PFSK-1 (cell line): ENCODE data around the gene SLC17A8.

Source experiments
- FOXP2 ChIP-seq: optimal IDR thresholded peaks from 2 replicates; pipeline ENCODE3; 2011; ENCODE audit warnings: borderline replicate concordance, control low read depth, inconsistent platforms; ENCODE audit not compliant: insufficient read depth; ENCODE audit errors: extremely low read length, extremely low read depth
- POLR2AphosphoS5 ChIP-seq: IDR thresholded peaks from 2 replicates; pipeline ENCODE4 v1.6.1; 2012; ENCODE audit warnings: low read depth, mild to moderate bottlenecking, control low read depth, low read length, moderate library complexity
- SIN3A ChIP-seq: IDR thresholded peaks from 2 replicates; pipeline ENCODE4 v1.6.1; 2012; ENCODE audit warnings: mild to moderate bottlenecking, low read length, moderate library complexity, borderline replicate concordance; ENCODE audit not compliant: insufficient read depth
- TAF1 ChIP-seq: IDR thresholded peaks from 2 replicates; pipeline ENCODE4 v1.6.1; 2012; ENCODE audit warnings: low read length, control low read depth, borderline replicate concordance; ENCODE audit not compliant: insufficient read depth
- TF ChIP-seq, protein P1 (sequence below), 2 experiments: IDR thresholded peaks; 2 replicates each; pipeline versions ENCODE4 v1.6.1 to v1.8.0; 2011 to 2012; ENCODE audit warnings: low read depth in 2 of 2, low read length in 2 of 2, control low read depth in 1 of 2, inconsistent platforms in 1 of 2, mild to moderate bottlenecking in 1 of 2, moderate library complexity in 1 of 2; ENCODE audit not compliant: insufficient read depth in 1 of 2

Gene SLC17A8

DNA sequence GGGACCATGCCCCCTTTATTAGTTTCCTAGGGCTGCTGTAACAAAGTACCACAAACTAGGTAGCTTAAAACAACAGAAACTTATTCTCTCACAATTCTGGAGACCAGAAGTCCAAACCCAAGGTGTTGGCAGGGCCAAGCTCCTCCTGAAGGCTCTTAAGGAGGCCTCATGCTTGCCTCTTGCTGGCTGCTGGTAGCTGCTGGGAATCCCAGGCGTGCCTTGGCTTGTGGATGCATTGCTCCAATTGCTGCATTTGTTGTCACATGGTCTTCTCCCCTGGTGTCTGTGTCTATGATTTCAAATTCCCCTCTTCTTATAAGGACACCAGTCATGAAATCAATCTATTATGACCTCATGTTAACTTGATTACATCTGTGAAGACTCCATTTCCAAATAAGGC is 11.2 kb downstream of the SLC17A8 start:
- TF ChIP-seq POLR2AphosphoS5 (no peak), TAF1 (no peak), SIN3A (no peak), FOXP2 (no peak)
- TF ChIP-seq, protein P1, sequence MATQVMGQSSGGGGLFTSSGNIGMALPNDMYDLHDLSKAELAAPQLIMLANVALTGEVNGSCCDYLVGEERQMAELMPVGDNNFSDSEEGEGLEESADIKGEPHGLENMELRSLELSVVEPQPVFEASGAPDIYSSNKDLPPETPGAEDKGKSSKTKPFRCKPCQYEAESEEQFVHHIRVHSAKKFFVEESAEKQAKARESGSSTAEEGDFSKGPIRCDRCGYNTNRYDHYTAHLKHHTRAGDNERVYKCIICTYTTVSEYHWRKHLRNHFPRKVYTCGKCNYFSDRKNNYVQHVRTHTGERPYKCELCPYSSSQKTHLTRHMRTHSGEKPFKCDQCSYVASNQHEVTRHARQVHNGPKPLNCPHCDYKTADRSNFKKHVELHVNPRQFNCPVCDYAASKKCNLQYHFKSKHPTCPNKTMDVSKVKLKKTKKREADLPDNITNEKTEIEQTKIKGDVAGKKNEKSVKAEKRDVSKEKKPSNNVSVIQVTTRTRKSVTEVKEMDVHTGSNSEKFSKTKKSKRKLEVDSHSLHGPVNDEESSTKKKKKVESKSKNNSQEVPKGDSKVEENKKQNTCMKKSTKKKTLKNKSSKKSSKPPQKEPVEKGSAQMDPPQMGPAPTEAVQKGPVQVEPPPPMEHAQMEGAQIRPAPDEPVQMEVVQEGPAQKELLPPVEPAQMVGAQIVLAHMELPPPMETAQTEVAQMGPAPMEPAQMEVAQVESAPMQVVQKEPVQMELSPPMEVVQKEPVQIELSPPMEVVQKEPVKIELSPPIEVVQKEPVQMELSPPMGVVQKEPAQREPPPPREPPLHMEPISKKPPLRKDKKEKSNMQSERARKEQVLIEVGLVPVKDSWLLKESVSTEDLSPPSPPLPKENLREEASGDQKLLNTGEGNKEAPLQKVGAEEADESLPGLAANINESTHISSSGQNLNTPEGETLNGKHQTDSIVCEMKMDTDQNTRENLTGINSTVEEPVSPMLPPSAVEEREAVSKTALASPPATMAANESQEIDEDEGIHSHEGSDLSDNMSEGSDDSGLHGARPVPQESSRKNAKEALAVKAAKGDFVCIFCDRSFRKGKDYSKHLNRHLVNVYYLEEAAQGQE (IDR thresholded peaks at IDR 0.05; ENCODE audit: insufficient read depth in 1 of 2, low read depth in 2 of 2, low read length in 2 of 2) = no peak

GRCh38 chr12:100371146-100371545 is 14.3 kb downstream of the SLC17A8 start:
- no peak for TF ChIP-seq TAF1
- no peak for TF ChIP-seq FOXP2
- TF ChIP-seq, protein P1 (IDR thresholded peaks at IDR 0.05; ENCODE audit: insufficient read depth in 1 of 2, low read depth in 2 of 2, low read length in 2 of 2) = no peak
- no peak for TF ChIP-seq POLR2AphosphoS5
- TF ChIP-seq SIN3A = no peak

DNA sequence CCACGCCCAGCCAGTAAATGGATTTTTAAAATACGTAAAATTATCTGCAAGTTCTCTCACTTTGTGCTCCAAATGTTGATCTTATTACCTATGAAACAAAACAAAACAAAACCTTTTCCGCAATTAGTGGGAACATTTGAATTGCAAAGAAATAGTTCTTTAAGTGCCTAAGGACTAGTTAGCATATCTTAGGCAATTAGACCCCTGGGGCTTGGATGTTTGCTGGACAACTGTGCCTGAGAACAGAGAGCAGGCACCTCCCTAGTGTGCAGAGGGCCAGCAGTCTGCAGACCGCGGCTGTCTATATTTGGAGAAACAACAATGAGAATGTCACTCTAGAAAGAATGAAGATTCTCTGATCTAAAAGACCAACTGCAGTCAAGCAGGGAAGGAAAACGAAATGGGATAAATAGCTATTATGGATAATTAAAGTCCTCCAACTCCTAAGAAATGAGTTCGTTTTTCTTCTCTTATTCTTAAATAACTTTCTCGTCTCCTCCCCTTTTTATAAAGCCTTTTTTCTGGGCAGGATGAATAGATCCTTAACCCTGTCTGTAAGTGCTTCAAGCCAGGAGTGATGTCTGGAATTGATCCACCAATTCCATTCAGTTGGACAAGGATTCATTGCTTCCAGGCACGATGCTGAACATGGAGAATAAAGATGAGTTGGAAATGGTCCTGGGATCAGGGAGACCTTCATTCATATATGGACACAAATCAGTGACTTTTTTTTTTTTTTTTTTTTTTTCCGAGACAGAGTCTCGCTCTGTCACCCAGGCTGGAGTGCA is 16.2 kb downstream of the SLC17A8 start:
- TF ChIP-seq TAF1 (no peak), SIN3A (no peak), FOXP2 (no peak), POLR2AphosphoS5 (no peak)
- TF ChIP-seq, protein P1 (IDR thresholded peaks at IDR 0.05; ENCODE audit: insufficient read depth in 1 of 2, low read depth in 2 of 2, low read length in 2 of 2) = no peak

DNA sequence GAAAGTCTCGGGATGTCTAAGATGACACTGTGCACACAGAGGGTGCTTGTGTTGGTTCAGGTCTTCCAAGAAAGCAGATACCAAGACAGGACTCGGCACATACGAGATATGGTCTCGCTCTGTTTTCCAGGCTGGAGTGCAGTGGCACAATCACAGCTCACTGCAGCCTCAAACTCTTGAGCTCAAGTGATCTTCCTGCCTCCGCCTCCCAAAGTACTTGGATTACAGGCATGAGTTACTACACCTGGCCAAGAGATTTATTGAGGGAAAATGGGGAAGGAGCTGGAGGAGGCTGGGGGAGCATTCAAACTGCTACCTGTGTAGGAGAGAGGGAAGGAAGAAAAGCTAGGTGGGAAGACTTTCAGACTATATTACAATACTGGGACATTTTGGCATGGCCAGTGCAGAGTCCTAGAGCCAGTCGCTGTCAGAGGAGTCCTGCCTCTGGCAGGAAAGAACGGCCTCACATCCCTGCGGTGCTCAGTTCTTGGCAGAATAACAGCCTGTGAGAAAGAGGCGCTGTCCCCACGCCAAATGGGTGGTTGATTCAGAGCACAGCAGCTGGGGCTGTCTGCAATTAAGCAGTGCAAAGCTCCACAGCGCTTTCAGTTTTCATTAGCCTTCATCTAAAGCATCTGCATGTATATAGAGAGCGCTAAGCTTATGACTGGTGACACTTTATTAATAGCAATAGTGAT is 18.3 kb downstream of the SLC17A8 start:
- no peak for TF ChIP-seq FOXP2
- TF ChIP-seq TAF1 = no peak
- TF ChIP-seq, protein P1 (IDR thresholded peaks at IDR 0.05; ENCODE audit: insufficient read depth in 1 of 2, low read depth in 2 of 2, low read length in 2 of 2) = no peak
- no peak for TF ChIP-seq SIN3A
- no peak for TF ChIP-seq POLR2AphosphoS5
